ENCODE data around the gene APC2.

APC2 gene

DNA sequence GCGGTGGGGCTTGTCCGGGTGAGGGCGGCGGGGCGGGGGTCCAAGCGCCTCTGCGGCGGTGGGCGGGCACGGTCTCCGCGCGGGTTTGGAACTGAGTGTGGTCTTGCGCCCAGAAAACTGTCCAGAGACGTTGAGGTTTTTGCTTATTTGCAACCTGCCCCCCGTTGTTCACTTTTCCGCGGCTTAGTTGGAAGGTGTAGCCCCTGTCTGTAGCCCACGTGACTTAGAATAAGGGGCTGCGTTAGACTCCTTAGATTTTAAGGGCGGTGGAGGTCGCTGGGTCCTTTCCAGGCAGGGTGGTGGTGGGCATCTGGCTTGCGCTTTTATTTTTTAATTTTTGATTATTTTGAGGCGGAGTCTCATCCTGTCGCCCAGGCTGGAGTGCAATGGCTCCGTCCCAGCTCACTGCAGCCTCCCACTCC, 11.0 kb upstream of the APC2 start:
- TF ChIP-seq, protein P1, sequence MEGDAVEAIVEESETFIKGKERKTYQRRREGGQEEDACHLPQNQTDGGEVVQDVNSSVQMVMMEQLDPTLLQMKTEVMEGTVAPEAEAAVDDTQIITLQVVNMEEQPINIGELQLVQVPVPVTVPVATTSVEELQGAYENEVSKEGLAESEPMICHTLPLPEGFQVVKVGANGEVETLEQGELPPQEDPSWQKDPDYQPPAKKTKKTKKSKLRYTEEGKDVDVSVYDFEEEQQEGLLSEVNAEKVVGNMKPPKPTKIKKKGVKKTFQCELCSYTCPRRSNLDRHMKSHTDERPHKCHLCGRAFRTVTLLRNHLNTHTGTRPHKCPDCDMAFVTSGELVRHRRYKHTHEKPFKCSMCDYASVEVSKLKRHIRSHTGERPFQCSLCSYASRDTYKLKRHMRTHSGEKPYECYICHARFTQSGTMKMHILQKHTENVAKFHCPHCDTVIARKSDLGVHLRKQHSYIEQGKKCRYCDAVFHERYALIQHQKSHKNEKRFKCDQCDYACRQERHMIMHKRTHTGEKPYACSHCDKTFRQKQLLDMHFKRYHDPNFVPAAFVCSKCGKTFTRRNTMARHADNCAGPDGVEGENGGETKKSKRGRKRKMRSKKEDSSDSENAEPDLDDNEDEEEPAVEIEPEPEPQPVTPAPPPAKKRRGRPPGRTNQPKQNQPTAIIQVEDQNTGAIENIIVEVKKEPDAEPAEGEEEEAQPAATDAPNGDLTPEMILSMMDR (IDR thresholded peaks at IDR 0.05; ENCODE audit: low read depth, low read length), result no peak
- peak overlapping the region; percentile 73 for H3K4me3 ChIP-seq (ENCODE audit: low read depth, low read length)

DNA sequence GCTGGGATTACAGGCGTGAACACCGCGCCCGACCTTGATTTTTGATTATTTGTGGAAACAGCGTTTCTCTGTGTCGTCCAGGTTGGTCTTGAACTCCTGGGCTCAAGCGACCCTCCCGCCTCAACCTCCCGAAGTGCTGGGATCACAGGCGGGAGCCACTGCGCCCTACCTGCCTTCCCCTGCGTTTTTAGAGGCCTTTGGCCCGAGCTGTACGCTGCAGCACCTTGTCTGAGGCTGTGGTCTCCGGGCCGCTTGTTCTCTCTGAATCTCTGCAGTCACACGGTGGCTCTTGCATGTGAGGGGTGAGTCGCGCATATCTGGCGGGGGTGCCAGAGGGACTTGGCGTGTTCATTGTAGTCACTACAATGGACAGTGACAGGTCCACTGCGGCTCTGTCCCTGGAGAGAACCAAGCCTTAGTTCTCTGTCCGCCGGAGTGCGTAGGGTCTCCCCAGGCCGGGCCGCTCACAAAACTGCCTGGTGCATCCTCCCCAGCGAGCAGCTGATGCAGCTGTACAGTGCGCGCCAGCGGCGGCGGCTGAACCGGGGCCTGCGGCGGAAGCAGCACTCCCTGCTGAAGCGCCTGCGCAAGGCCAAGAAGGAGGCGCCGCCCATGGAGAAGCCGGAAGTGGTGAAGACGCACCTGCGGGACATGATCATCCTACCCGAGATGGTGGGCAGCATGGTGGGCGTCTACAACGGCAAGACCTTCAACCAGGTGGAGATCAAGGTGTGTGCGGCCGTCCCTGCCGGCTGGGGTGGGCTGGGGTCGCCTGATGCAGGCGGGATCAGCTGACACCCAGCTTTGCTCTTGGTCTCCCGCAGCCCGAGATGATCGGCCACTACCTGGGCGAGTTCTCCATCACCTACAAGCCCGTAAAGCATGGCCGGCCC, 10.2 kb upstream of the APC2 start:
- peak overlapping the region; percentile 73 for H3K4me3 ChIP-seq (ENCODE audit: low read depth, low read length)

DNA sequence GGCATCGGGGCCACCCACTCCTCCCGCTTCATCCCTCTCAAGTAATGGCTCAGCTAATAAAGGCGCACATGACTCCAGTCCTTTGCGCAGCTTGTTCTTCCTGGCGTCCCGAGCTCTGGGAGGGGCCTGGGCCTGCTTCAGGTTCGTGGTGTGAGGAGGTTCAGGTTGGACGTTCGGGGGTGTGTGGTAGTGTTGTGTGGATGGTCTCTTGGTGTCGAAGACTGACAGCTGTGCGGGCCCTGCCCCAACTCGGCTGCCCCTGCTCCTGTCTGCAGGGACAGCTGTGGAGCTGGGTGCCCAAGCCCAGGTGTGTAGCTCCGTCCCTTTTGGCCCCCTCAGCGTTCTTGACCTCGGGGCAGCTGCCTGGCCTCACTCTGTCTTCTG, 9.5 kb upstream of the APC2 start:
- H3K4me3 ChIP-seq (ENCODE audit: low read depth, low read length), result no peak overlapping the region
- TF ChIP-seq, protein P1 (IDR thresholded peaks at IDR 0.05; ENCODE audit: low read depth, low read length), result no peak

DNA sequence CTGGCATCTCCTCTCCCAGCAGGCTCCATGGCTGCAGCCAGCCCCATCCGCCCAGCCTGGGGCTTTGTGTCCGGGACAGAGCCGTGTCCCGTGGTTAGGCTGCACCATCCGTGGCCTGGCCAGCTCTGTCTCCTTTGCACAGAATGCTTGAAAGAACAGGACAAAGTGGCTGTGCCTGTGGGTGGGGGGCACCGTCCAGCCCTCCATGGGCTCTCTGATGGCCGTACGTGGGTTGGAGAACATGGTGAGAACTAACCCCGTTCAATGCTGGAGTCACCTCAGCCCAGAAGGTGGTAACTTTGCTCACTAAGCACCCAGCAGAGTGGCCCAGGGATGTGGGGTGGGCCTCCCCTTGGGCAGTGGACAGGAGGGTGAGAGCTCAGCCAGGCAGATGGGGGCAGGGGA, 8.9 kb upstream of the APC2 start:
- TF ChIP-seq, protein P1 (IDR thresholded peaks at IDR 0.05; ENCODE audit: low read depth, low read length), result no peak
- no peak overlapping the region for H3K4me3 ChIP-seq (ENCODE audit: low read depth, low read length)

- H3K4me3 ChIP-seq (ENCODE audit: low read depth, low read length), result no peak overlapping the region
- TF ChIP-seq, protein P1 (IDR thresholded peaks at IDR 0.05; ENCODE audit: low read depth, low read length), result no peak
Measured at GRCh38 chr19:1441677-1442438, 8.1 kb upstream of the APC2 start.

DNA sequence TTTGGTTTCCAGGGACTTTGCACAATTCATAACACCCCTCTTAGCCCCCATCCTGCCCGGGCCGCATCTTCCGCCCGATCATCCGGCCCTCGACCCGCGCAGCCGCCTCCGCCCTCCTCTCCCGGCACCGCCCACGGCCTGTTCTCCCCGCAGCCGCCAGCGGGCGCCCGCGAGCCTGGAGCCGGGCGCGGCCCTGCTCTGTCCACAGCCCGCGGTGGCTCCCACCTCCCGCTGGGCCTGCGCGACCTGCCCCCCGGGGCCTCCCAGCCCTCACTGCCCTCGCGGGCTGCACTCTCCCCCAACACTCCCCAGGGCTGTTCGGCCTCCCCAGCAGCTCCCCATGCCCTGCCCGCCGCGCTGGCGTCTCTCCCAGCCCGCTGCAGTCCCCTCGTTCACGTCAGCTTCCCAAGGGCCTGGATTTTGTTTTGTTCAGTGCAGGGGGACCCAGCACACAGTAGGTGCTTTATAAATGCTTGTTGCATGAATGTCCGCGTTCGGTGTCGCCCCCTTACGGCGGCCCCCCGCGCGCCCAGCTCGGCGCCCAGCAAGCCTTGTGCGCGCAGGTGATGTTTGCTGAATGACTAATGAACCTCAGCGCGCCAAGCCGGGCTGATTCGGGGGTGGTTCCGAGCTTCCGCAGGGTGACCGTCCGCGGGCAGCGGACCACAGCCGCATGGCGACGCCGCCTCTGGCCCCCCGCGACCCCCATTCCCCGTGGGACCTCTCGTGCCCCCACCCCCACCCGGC, 4.6 kb upstream of the APC2 start:
- TF ChIP-seq, protein P1 (IDR thresholded peaks at IDR 0.05; ENCODE audit: low read depth, low read length), result peak; percentile 82
- peak overlapping the region; percentile 33; the same call in 1 of the 2 replicates for H3K4me3 ChIP-seq (ENCODE audit: low read depth, low read length)

GRCh38 chr19:1445932-1446712, 3.8 kb upstream of the APC2 start:
- peak overlapping the region; percentile 33 for H3K4me3 ChIP-seq (ENCODE audit: low read depth, low read length)
- TF ChIP-seq, protein P1 (IDR thresholded peaks at IDR 0.05; ENCODE audit: low read depth, low read length), result no peak
